Right forelimb (tissue), 1 donor: ENCODE data around the gene TAF3.
A peak's percentile ranks its signal among the peaks of the same experiment; 100 is the strongest.
"Not testable (repeated sequence)": the region's sequence is repeated elsewhere in the genome, so short reads cannot be mapped to it uniquely, and the experiment has no call there.

Experiments
- DNase-seq: peaks from one replicate; pipeline ENCODE4 v3.0.0-alpha.2; 2018

TAF3 gene, protein sequence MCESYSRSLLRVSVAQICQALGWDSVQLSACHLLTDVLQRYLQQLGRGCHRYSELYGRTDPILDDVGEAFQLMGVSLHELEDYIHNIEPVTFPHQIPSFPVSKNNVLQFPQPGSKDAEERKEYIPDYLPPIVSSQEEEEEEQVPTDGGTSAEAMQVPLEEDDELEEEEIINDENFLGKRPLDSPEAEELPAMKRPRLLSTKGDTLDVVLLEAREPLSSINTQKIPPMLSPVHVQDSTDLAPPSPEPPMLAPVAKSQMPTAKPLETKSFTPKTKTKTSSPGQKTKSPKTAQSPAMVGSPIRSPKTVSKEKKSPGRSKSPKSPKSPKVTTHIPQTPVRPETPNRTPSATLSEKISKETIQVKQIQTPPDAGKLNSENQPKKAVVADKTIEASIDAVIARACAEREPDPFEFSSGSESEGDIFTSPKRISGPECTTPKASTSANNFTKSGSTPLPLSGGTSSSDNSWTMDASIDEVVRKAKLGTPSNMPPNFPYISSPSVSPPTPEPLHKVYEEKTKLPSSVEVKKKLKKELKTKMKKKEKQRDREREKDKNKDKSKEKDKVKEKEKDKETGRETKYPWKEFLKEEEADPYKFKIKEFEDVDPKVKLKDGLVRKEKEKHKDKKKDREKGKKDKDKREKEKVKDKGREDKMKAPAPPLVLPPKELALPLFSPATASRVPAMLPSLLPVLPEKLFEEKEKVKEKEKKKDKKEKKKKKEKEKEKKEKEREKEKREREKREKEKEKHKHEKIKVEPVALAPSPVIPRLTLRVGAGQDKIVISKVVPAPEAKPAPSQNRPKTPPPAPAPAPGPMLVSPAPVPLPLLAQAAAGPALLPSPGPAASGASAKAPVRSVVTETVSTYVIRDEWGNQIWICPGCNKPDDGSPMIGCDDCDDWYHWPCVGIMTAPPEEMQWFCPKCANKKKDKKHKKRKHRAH

DNA sequence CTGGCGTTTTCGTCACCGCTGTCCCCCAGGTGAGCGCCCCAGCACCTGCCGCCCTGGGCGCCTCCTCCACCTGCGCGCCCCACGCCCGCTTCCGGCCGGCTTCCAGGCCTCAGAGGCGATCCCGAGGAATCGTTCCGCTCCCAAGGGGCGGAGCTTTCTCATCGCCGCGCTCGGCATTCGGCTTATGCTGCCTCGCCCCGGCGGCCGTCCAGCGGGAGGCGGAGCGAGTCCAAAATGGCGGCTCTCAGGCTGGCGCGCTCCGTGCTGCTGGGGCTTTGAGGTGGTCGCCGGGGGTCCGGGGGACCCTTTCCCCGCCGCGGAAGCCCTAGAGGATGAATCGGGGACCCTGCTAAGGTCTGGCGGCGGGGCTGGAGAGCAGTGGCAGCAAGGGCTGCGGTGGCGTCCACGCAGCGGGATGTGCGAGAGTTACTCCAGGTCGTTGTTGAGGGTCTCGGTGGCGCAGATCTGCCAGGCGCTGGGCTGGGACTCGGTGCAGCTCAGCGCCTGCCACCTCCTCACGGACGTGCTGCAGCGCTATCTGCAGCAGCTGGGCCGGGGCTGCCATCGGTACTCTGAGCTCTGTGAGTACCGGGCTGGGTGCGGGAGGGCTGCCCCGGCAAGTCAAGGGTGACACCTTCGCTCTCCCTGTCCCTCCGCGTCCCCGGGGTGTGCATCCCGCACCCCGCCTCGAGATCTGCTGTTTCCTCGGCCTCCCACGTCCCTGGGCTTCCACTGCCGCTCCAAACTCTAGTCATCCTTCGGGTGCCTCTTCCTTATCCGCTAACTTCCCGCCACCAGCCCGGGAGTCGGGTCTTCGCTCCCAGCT, at the start of gene TAF3:
Gene TAF3 (plus strand): TSS at position 211 of the 826 bp plus-strand sequence. CDS start 205 bp downstream, at position 416.
- DNase-seq = peak; percentile 95

DNA sequence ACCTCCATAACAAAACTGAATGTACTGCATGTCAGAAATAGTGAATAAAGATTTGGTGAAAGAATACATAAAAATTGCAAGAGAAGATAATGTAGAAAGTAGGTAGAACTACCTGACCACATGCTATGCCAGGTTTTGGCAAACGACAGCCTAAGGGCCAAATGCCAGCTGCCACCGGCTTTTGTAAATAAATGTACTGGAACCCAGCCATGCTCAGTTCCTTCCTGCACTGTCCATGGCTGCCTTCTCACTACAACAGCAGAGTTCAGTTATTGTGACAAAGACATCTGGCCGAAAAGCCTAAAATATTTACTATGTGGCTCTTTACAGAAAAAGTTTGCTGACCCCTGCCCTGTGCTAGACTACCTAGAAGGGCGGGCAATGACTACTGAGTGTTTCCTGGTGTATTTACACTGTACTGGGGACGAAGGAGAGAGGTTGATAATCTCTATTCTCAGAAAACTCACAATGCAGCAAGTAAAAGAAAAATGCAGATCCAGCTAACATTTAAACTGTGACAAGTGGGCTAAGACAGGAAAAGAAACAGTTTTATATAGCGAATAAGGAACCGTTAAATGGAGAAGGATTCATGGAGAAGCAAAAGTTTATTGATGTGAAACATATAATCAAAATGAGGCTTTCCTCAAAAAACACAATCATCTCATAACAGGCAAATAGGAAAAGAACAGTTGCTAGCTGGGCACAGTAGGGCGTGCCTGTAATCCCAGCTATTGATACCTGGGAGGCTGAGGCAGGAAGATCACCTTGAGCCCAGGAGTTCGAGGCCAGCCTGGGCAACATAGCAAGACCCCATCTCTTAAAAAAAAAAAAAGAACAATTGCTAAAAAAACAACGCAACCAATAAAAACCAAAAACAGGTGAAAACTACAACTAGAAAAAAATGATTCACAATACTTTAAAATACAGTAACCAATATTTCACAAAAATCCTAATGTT, 44.2 kb upstream of the TAF3 start:
- DNase-seq = no peak

DNA sequence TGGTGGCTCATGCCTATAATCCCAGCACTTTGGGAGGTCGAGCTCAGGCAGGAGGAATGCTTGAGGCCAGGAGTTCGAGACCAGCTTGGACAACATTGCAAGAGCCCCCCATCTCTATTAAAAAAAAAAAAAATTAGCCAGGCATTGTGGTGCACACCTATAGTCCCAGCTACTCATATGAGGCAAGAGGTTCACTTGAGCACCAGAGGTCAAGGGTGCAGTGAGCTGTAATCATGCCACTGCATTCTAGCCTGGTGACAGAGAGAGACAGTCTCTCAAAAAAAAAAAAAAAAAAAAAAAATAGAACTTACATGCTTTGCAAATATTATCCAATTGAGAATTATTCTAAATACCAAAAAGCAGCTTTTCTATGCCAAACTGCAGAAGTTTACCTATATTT, 41.5 kb upstream of the TAF3 start:
- DNase-seq = no peak

DNA sequence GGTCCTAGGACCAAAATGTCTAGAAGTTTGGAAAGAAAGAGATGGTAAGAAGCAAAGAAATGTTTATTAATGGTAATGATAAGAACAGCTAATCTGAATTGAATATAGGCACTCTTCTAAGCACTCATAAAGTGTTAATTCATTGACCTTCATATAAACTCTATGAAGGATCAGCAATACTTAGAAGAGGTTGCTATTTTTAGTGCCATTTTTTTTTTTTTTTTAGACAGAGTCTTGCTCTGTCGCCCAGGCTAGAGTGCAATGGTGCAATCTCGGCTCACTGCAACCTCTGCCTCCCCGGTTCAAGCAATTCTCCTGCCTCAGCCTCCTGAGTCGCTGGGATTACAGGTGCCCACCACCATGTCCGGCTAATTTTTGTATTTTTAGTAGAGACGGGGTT, 36.1 kb upstream of the TAF3 start:
- DNase-seq = not testable (repeated sequence)

DNA sequence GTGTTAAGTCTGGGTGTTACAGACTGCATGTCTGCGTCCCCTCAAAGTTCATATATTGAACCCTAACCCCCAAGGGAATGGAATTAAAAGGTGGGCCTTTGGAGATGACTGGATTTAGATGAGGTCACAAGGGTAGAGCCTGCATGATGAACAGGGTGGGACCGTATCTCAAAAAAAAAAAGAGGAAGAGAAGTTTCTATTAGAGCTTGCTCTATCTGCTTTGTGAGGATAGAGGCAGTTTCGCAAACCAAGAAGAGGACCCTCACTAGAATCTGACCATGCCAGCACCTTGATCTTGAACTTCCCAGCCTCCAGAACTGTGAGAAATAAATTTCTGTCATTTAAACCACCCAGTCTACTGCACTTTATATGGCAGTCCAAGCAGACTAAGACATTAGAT, 31.9 kb upstream of the TAF3 start:
- DNase-seq = no peak

DNA sequence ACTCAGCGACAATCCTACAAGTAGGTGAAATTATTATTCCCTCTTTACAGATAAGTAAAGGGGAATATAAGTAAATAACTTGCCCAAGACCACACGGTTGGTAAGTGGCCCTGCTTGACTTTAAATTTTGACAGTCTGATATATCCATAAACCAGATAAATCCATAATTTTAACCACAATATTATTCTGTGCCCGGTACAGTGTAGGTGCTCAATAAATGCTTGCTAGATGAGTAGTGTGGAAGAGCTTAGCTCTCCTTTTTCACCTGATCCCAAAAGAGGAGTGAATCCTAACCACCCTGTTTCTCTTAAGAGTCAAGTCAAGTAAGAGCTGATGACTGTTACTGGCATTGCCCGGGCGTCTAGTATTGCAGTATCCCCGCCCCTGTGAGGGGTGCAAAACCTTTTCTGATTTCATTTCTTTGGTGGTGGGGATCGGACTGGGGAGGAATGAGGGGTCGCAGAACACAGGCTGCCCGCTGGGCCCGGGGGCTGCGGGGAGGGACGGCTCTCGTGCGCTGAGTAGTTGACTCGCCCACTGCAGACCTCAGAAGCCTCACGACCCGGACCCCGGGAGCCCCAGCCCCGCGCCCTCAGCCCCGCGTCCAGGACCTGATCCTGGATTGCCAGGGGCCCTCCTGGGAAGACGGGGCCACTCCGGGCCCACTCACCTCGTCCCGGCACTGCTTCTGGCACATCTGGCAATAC, 31.0 kb upstream of the TAF3 start:
- DNase-seq = no peak

DNA sequence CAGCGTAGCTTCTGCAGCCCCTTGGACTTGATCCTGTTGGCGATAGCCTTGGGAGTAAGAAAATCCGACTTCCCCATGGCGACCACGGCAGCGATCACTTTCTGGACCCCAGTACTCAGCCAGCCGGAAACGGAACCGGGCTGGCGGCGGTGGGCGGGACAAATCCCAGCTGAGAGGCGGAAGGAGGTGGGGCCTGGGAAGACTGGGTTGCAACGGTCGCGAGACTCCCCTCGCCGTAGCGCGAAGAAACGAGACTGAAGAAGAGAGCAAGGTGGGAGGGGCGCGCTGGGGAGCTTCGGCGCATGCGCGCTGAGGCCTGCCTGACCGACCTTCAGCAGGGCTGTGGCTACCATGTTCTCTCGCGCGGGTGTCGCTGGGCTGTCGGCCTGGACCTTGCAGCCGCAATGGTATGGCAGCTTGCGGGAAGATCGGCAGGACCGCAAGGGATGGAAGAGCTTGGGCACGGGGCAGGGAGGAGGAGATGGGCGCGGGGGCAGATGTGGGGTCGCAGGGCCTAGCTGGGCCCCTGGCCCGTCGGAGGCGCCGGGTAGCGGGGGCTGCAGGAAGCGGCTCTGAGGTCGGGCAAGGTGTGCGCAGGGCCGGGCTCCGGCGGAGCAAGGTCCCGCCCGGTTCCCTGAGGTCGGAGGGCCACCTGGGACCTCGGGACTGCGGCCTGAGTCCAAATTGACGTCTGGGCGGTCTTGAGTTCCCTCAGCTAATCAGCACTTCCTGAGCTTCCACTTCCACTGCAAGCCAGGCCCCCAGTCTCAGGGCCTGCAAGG, 30.3 kb upstream of the TAF3 start, which contains the start of the genes ATP5F1C and KIN:
Gene ATP5F1C (plus strand): TSS at position 321 of the 782 bp plus-strand sequence. CDS start 31 bp downstream, at position 352.
Gene KIN (minus strand): TSS at position 137 of the 782 bp plus-strand sequence. CDS start 60 bp downstream, at position 77.
- peak; percentile 99 for DNase-seq

DNA sequence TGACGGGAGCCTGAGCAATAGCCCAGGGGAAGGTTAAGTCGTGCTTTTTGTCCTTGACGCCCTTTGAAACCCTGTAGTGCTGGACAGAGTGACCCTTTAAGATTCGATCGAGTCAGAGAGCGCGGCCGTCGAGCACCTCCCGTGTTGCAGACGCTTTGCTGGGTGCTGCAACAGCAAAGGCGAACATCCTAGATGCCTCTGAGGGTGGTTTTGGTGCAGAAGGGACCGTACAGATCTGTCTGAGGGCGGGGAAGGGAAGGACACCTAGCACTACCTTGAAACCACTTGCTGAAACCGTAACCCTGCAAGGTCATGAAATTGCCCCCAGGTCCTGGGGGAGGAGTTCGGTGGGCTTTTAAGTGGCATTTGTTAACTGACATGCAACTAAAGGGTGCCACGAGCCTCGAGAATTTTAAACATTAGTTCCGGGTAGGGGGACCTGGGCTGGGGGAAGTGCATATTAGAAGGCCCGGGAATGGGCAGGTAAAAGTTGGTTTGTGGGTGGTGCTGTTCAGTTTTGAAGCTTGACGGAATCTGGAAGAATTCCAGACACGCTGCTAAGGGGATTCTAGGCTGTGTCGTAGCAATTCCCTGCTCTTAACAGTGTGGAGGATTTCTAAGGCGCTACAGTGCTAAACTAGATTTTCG, 29.5 kb upstream of the TAF3 start:
- DNase-seq = no peak

DNA sequence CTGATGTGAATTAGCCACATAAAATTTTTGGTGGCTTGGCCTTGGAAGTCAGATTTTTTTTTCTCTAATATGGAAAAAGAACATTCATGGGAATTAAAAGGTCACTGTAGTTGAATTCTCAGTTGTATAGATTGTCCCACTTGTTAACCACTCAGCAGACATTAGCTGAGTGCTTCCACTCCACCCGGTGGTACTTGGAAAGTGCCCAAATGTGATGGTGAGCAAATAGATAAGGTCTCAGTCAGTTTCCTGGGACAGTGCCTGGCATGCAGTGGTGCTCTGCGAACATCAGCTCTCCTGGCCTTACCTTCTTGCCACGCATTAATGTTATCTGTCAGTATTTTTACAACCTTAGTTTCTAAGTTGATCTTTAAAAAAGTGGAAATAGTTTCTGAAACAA, 28.9 kb upstream of the TAF3 start:
- DNase-seq = no peak

DNA sequence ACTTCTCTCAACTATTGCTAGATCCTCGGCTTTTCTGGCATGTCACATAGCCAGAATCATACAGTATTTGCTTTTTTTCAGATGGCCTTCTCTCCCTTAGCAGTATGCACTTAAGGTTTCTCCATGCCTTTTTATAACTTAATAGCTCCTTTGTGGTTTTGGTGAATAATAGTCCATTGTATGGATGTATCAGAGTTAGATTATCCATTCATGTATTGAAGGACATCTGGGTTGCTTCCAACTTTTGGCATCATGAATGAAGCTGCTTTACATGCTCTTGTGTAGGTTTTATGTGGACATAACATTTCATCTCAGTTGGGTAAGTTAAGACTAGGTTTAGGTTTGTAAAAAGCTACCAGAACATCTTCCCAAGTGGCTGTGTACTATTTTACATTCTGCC, 25.8 kb upstream of the TAF3 start:
- no peak for DNase-seq

DNA sequence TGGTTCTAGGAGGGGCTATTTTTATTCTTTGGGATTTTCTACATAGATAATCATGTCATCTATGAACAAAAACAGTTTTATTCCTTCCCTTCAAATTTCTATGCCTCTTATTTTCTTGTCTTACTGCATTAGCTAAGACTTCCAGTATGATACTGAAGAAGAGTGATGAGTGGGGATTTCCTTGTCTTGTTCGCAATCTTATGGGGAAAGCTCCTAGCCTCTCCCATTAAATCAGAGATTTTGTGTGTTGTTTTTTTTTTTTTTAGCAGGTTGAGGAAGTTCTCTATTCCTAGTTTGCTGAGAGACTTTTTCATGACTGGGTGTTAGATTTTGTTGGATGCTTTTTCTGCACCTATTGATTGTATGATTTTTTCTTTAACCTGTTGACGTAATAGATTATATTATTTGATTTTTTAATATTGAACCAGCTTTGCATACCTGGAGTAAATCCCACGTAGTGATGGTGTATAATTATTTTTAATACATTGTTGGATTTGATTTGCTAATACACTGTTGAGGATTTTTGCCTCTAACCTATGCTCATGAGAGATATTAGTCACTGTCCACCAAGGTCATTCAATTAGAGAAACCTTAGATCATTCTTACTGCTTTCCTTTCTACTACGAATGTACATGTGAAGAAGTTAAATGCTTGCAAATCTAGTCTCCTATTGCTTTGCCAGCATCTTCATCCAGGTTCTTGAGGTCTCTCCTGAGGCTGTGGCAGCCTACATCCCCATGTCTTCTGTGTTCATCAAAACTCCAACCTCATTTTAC, 23.9 kb upstream of the TAF3 start:
- DNase-seq = no peak

DNA sequence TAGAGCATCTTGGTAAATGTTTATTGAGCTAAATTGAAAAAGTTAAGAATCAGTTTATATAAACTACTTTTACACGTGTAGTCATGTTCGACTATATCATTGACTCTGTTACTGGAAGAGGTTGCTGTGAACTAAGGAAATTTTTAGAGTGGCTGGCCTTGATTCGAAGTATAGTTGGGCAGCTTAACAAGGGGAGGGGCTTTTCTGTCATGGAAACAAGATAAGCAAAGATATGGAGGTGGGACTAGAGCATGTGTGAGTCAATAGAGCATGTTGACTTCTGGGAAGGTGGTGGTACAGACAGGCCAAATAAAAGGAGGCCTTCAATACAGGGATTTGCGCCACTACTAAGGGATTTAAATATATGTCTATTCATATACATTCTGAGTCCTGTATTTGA, 22.7 kb upstream of the TAF3 start:
- no peak for DNase-seq

DNA sequence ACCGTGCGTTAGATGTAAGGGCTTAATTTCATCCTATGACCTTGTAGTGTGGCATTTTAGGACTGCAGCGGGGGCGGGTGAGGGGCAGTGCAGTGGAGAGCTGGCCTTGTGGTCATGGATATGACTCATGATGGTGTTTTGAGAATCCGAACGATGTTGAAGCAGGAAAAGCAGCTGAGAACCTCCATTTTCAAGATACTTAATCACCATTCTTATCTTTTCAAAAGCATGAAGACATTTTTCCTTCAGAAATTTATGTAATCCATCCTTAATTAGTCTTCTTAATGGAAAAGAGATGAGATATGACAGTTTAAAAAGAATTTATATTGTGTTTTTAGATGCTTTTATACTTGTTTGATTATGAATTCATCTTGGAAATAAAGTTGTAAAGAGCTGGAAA, 20.7 kb upstream of the TAF3 start:
- DNase-seq = no peak

DNA sequence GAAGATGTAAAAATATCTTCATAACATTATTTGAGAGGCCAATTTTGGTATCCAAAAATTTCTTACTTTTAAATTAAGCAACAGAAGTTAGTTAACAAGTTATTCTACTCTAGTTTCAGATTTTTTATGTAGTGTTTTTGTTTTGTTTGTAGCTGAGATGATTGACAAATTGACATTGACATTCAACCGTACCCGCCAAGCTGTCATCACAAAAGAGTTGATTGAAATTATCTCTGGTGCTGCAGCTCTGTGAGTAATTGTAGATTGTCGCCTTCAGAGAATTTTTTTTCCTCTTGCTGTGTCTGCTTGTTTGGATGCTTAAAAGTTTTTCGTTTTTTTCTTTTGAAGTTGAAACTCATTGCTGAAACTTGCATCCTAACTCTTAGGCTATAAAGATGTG, 15.7 kb upstream of the TAF3 start:
- DNase-seq = no peak

DNA sequence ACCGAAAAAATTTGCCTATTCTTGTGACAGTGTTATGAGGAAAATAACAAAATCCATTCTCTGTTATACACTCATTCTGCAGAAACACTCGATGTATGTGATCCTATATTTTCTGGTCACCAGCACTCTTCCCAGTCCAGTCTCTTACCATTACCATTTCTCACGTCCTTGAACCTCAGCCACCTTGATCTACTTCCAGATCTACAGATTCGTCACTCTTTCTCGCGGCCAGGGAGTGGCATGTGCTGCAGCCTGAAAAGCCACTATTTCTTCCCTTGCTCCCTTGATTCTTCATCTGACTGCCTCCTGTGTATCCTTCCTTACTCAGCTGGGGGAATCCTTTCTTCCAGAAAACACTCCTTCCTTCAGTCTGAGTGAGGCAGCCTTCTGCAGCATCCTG, 14.1 kb upstream of the TAF3 start:
- DNase-seq = no peak

DNA sequence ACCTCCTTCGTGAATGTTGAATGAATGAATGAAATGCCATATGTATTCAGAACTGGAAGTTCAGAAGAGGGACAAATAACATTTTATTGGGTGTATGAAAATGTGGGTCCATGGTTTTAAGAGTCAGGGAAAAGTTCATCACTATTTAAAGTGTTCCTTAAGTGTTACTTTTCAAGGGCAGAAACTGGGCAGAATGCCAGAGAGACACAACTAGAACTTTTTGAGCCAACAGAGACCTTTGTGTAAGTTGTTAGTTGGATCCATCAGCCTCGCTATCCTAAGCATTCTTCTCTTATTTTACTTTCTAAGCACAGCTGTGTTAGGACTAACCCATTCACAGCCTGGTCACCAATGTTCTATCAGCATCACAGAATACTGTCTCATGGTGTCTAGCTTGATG, 13.6 kb upstream of the TAF3 start:
- DNase-seq = no peak

DNA sequence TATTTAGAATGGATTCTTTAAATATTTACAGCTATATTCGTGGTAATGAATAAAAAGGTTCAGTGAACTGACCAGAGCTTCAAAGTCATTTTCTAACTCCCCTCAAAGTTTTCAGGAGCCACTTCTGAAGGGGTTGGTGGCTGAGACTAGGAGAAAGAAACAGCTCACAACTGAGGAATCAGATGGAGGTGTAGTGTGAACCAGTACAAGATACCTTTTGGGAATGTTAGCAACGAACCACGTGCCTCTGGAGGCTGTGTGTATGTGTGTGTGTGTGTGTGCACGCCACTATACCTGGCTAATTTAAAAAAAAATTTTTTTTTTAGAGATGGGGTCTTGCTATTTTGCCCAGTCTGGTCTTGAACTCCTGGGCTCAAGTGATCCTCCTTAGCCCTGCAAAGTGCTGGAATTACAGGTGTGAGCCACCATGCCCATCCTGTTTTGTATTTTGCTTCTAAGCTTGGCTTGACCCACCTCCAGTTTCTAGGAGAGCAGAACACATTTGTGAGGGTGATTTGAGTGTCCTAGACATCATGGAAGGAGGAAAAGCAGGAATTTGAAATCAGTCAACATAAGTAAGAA, 9.5 kb upstream of the TAF3 start:
- DNase-seq = no peak

DNA sequence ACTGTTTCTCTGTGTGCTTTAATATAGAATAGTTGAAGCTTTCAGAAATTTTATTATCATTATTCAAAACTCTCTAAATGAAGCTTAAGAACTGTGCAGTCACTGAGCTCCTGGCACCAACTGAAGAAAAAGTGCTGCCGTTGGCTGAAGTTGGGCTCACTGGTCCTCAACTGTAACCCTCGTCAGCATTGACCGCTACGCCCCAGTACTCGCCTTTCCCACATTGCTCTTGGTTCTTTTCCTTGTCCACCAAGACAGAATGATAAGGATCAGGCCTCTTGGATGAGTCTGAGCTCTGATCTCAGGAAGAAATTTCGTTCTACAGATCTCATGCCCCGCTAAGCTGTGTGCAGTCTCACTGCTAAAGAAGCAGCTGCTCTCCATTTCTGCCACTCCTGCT, 7.9 kb upstream of the TAF3 start:
- no peak for DNase-seq
